Gastroesophageal sphincter (tissue), 3 donors: Measurements from ENCODE around the gene DMTF1.

ENCODE experiments used
- CTCF ChIP-seq, 4 experiments: fragments of 200-600 bp in 2 of 4; fragments of 450-650 bp in 2 of 4; sonication (generic) in 1 of 4; IDR thresholded peaks; one replicate each; pipeline ENCODE4 v1.5.1; 2017 to 2019; ENCODE audit warnings: antibody characterized with exemption in 4 of 4, mild to moderate bottlenecking in 2 of 4, moderate library complexity in 2 of 4
- EP300 ChIP-seq: sonication (generic); formaldehyde crosslinking; IDR thresholded peaks from one replicate; pipeline ENCODE4 v1.6.1; 2017; ENCODE audit warnings: antibody characterized with exemption, mild to moderate bottlenecking
- POLR2A ChIP-seq, 2 donors: fragments of 450-650 bp; IDR thresholded peaks; one replicate each; pipeline ENCODE4 v1.6.1; 2017; ENCODE audit warnings: antibody characterized with exemption in 2 of 2, mild to moderate bottlenecking in 2 of 2, moderate library complexity in 1 of 2
- POLR2AphosphoS5 ChIP-seq: sonication (generic); formaldehyde crosslinking; IDR thresholded peaks from one replicate; pipeline ENCODE4 v1.6.1; 2017; ENCODE audit warnings: antibody characterized with exemption

- TF ChIP-seq CTCF (IDR thresholded peaks at IDR 0.05): no peak
- no peak for TF ChIP-seq POLR2AphosphoS5
- TF ChIP-seq POLR2A (IDR thresholded peaks at IDR 0.05): no peak
- TF ChIP-seq EP300: no peak
These were observed 18.6 kb downstream of the DMTF1 start for GRCh38 chr7:87170828-87171227.
